ENCODE data around the gene RTKN2.
A peak's percentile ranks its signal among the peaks of the same experiment; 100 is the strongest.
"Not testable (repeated sequence)": the region's sequence is repeated elsewhere in the genome, so short reads cannot be mapped to it uniquely, and the experiment has no call there.

RTKN2 gene

DNA sequence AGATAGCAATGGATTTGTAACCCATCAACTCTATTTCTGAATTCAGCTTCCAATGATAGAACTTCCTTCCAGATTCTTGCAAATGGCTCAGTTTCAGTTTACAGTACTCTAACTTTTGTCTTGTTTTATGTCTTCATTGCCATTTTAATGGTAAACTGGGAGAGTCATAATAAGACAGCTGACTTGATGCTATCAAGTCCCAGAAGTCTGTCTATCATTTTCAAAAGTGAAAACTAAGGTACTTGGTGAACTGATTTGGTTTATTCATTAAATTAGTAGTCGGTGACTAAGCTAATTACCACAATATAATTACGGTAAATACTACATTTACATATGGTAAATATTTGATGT, 25.0 kb downstream of the RTKN2 start:
- no peaks in the 10 kb centered on the region for H3K27me3 ChIP-seq (ENCODE audit: low read length)
- peaks cover 79% of the 10 kb centered on the region for H3F3A ChIP-seq (ENCODE audit: insufficient read depth)
- peaks cover 31% of the 10 kb centered on the region for H3K79me2 ChIP-seq (ENCODE audit: insufficient read depth, low read length)
- H3K4me3 ChIP-seq (ENCODE audit: insufficient read depth, low read length, poor library complexity, severe bottlenecking): peak overlapping the region; percentile 45
- peak overlapping the region; percentile 90 for H3K27ac ChIP-seq (ENCODE audit: low read depth, low read length)
- H3K9me2 ChIP-seq (replicated peaks; ENCODE audit: insufficient read depth, low read length): no peaks in the 10 kb centered on the region
- H3K9ac ChIP-seq (ENCODE audit: low read length): peak overlapping the region; percentile 51
- no peaks in the 10 kb centered on the region for H3K36me3 ChIP-seq (ENCODE audit: low read length)
- H4K20me1 ChIP-seq (ENCODE audit: low read depth, low read length): no peaks in the 10 kb centered on the region
- TF ChIP-seq, protein P1, sequence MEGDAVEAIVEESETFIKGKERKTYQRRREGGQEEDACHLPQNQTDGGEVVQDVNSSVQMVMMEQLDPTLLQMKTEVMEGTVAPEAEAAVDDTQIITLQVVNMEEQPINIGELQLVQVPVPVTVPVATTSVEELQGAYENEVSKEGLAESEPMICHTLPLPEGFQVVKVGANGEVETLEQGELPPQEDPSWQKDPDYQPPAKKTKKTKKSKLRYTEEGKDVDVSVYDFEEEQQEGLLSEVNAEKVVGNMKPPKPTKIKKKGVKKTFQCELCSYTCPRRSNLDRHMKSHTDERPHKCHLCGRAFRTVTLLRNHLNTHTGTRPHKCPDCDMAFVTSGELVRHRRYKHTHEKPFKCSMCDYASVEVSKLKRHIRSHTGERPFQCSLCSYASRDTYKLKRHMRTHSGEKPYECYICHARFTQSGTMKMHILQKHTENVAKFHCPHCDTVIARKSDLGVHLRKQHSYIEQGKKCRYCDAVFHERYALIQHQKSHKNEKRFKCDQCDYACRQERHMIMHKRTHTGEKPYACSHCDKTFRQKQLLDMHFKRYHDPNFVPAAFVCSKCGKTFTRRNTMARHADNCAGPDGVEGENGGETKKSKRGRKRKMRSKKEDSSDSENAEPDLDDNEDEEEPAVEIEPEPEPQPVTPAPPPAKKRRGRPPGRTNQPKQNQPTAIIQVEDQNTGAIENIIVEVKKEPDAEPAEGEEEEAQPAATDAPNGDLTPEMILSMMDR (IDR thresholded peaks at IDR 0.05; ENCODE audit: insufficient read depth, low read length, poor library complexity, severe bottlenecking): no peak
- no peak for TF ChIP-seq EZH2phosphoT487 (conservative IDR thresholded peaks at IDR 0.05; ENCODE audit: low read length)
- H2AFZ ChIP-seq (ENCODE audit: low read depth, low read length, severe bottlenecking): no peak overlapping the region
- H3K9me3 ChIP-seq (ENCODE audit: insufficient read depth, low read length): no peaks in the 10 kb centered on the region
- peak overlapping the region; percentile 96 for H3K4me2 ChIP-seq (ENCODE audit: low read depth, low read length, poor library complexity, severe bottlenecking)

DNA sequence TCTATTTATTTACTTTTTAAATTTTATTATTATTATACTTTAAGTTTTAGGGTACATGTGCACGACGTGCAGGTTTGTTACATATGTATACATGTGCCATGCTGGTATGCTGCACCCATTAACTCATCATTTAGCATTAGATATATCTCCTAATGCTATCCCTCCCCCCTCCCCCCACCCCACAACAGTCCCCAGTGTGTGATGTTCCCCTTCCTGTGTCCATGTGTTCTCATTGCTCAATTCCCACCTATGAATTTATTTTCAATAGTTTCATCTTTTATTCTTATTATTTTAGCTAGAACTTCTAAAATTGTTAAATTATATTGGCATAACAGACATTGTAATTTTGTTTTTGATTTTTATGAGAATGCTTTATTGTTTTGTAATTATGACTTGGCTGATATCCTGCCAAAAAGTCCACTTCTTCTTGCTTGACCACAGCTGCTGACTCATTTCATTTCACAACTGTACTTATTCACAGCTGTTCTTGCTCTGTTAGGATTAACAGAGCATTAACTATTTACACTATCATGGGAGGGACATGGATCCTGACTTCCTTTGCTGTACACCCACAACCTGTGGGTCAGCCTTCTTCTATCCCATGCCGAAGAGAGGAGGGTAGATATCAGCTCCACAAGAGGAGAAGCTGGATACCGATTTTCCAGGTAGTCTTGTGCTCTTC, 25.5 kb downstream of the RTKN2 start:
- Histone ChIP-seq H3K4me2 (ENCODE audit: low read depth, low read length, poor library complexity, severe bottlenecking) (peak overlapping the region; percentile 96), H3K27ac (ENCODE audit: low read depth, low read length) (peak overlapping the region; percentile 90)
- H2AFZ ChIP-seq (ENCODE audit: low read depth, low read length, severe bottlenecking): not testable (repeated sequence)

DNA sequence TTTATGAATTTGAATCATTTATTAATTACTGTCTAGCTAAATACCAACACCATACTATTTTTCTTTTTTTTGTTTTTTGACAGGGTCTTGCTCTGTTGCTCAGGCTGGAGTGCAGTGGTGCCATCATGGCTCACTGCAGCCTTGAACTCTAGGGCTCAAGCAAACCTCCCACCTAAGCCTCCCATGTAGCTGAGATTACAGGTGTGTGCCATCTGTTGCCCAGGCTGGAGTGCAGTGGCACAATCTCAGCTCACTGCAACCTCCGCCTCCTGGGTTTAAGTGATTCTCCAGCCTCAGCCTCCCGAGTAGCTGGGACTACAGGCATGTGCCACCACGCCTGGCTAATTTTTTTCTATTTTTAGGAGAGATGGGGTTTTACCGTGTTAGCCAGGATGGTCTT, 27.1 kb downstream of the RTKN2 start:
- Histone ChIP-seq H3K4me2 (ENCODE audit: low read depth, low read length, poor library complexity, severe bottlenecking) (peak overlapping the region; percentile 80), H3K9ac (ENCODE audit: low read length) (peak overlapping the region; percentile 62; the same call in 1 of the 2 replicates), H3F3A (ENCODE audit: insufficient read depth) (peaks cover 87% of the 10 kb centered on the region), H3K27ac (ENCODE audit: low read depth, low read length) (peak overlapping the region; percentile 88), H3K79me2 (ENCODE audit: insufficient read depth, low read length) (peaks cover 29% of the 10 kb centered on the region)
- H4K20me1 ChIP-seq (ENCODE audit: low read depth, low read length); H3K9me3 ChIP-seq (ENCODE audit: insufficient read depth, low read length); H3K4me3 ChIP-seq (ENCODE audit: insufficient read depth, low read length, poor library complexity, severe bottlenecking); H3K9me2 ChIP-seq (replicated peaks; ENCODE audit: insufficient read depth, low read length); H2AFZ ChIP-seq (ENCODE audit: low read depth, low read length, severe bottlenecking); H3K36me3 ChIP-seq (ENCODE audit: low read length); H3K27me3 ChIP-seq (ENCODE audit: low read length): not testable (repeated sequence)

More for the DNA sequence above, 25.5 kb downstream of the RTKN2 start:
- H3K79me2 ChIP-seq (ENCODE audit: insufficient read depth, low read length): peaks cover 33% of the 10 kb centered on the region
- not testable (repeated sequence) for H3K9me2 ChIP-seq (replicated peaks; ENCODE audit: insufficient read depth, low read length); H3K27me3 ChIP-seq (ENCODE audit: low read length); H4K20me1 ChIP-seq (ENCODE audit: low read depth, low read length); H3K9me3 ChIP-seq (ENCODE audit: insufficient read depth, low read length); H3K36me3 ChIP-seq (ENCODE audit: low read length)
- peak overlapping the region; percentile 51 for H3K9ac ChIP-seq (ENCODE audit: low read length)
- peak overlapping the region; percentile 45 for H3K4me3 ChIP-seq (ENCODE audit: insufficient read depth, low read length, poor library complexity, severe bottlenecking)
- H3F3A ChIP-seq (ENCODE audit: insufficient read depth): peaks cover 79% of the 10 kb centered on the region

DNA sequence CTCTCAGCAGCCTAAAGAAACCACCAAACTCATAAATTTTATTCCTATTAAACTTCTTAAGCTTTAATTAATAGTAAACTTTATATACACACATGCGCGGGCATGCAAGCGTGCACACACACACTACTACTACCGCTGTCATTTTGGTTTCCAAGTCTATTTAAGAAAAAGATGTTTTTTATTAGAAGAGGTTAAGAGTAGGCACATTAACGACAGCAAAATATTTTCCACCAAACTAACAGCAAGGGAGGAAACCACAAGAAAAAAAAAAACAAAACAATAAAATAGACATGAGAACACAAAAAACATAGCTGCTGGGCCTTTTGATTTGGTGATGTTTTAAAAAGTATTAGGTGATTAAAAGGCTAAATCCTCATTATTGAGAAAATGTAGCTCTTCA, 28.6 kb downstream of the RTKN2 start:
- Histone ChIP-seq H3K27ac (ENCODE audit: low read depth, low read length) (peak overlapping the region; percentile 88), H3K4me3 (ENCODE audit: insufficient read depth, low read length, poor library complexity, severe bottlenecking) (peak overlapping the region; percentile 40), H3K9ac (ENCODE audit: low read length) (peak overlapping the region; percentile 62), H3K9me2 (replicated peaks; ENCODE audit: insufficient read depth, low read length) (no peaks in the 10 kb centered on the region), H2AFZ (ENCODE audit: low read depth, low read length, severe bottlenecking) (no peak overlapping the region), H3F3A (ENCODE audit: insufficient read depth) (peaks cover 89% of the 10 kb centered on the region), H3K79me2 (ENCODE audit: insufficient read depth, low read length) (peaks cover 42% of the 10 kb centered on the region), H3K9me3 (ENCODE audit: insufficient read depth, low read length) (no peaks in the 10 kb centered on the region), H3K27me3 (ENCODE audit: low read length) (no peaks in the 10 kb centered on the region), H4K20me1 (ENCODE audit: low read depth, low read length) (no peaks in the 10 kb centered on the region), H3K4me2 (ENCODE audit: low read depth, low read length, poor library complexity, severe bottlenecking) (peak overlapping the region; percentile 80), H3K36me3 (ENCODE audit: low read length) (peaks cover 10% of the 10 kb centered on the region; the same call in 1 of the 2 replicates)
- TF ChIP-seq, protein P1 (IDR thresholded peaks at IDR 0.05; ENCODE audit: insufficient read depth, low read length, poor library complexity, severe bottlenecking): no peak
- TF ChIP-seq EZH2phosphoT487 (conservative IDR thresholded peaks at IDR 0.05; ENCODE audit: low read length): no peak

Measured in SU-DHL-6 (cell line).